ENCODE measurements around the gene SPSB1. TPM values are rescaled to one million over a fixed set of nuclear protein-coding genes. Genes with fewer than 3 reads are reported as not detected.

The SPSB1 gene
- total RNA-seq, 1 donor from 2014 or later, result 8.9 TPM

GRCh38 chr1:9352377-9353134 is 59.9 kb downstream of the SPSB1 start:
- DNase-seq (ENCODE audit: low spot score), result no peak
- Mint-ChIP-seq H3K9me3 (no peaks in the 10 kb centered on the region), H3K36me3 (ENCODE audit: low read depth) (peaks cover 17% of the 10 kb centered on the region), H3K4me1 (ENCODE audit: low read depth) (peaks cover 7% of the 10 kb centered on the region), H3K4me3 (no peak overlapping the region), H3K27ac (no peak overlapping the region), H3K27me3 (ENCODE audit: insufficient read depth) (no peaks in the 10 kb centered on the region)
- intact Hi-C loops (cut with micrococcal nuclease), result no loop called here

GRCh38 chr1:9355503-9355902 is 62.8 kb downstream of the SPSB1 start:
- H3K27me3 Mint-ChIP-seq (ENCODE audit: insufficient read depth), result no peaks in the 10 kb centered on the region
- no peak overlapping the region for H3K27ac Mint-ChIP-seq
- peaks cover 7% of the 10 kb centered on the region for H3K4me1 Mint-ChIP-seq (ENCODE audit: low read depth)
- no peaks in the 10 kb centered on the region for H3K9me3 Mint-ChIP-seq
- intact Hi-C loops (cut with micrococcal nuclease), result no loop called here
- H3K4me3 Mint-ChIP-seq, result no peak overlapping the region
- no peak for DNase-seq (ENCODE audit: low spot score)
- H3K36me3 Mint-ChIP-seq (ENCODE audit: low read depth), result peaks cover 17% of the 10 kb centered on the region

- Mint-ChIP-seq H3K27me3 (ENCODE audit: insufficient read depth) (no peaks in the 10 kb centered on the region), H3K27ac (no peak overlapping the region), H3K4me3 (no peak overlapping the region), H3K36me3 (ENCODE audit: low read depth) (peaks cover 17% of the 10 kb centered on the region), H3K9me3 (no peaks in the 10 kb centered on the region), H3K4me1 (ENCODE audit: low read depth) (peaks cover 6% of the 10 kb centered on the region)
- DNase-seq (ENCODE audit: low spot score), result no peak
- intact Hi-C loops (cut with micrococcal nuclease), result no loop called here
Measured at GRCh38 chr1:9356021-9356420, 63.3 kb downstream of the SPSB1 start.

DNA sequence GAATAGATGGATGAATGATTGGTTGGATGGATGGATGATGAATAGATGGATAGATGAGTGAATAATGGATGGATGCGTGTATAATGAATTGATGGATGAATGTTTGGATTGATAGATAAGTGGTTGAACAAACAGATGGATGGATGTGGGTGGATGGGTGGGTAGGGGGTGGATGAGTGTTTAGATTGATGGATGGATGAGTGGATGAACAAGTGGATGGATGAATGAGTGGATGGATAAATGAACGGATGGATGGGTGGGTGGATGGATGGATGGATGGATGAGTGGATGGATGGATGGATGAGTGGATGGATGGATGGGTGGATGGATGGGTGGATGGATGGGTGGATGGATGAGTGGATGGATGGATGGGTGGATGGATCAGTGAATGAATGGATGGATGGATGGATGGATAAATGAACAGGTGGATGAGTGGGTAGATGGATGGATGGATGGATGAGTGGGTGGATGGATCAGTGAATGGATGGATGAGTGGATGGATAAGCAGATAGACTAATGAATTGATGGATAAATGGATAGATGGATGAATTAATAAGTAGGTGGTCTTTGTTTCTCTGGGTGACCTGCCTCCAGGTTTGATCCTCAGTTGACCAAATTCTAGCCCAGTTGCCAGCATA is 64.3 kb downstream of the SPSB1 start:
- Mint-ChIP-seq H3K9me3 (no peaks in the 10 kb centered on the region), H3K27ac (no peak overlapping the region), H3K36me3 (ENCODE audit: low read depth) (peaks cover 17% of the 10 kb centered on the region), H3K4me3 (no peak overlapping the region), H3K4me1 (ENCODE audit: low read depth) (no peaks in the 10 kb centered on the region), H3K27me3 (ENCODE audit: insufficient read depth) (no peaks in the 10 kb centered on the region)
- intact Hi-C loops (cut with micrococcal nuclease), result no loop called here
- no peak for DNase-seq (ENCODE audit: low spot score)

GRCh38 chr1:9357958-9358357 is 65.3 kb downstream of the SPSB1 start:
- Mint-ChIP-seq H3K27me3 (ENCODE audit: insufficient read depth) (no peaks in the 10 kb centered on the region), H3K27ac (no peak overlapping the region), H3K4me1 (ENCODE audit: low read depth) (no peaks in the 10 kb centered on the region), H3K4me3 (no peak overlapping the region), H3K9me3 (no peaks in the 10 kb centered on the region), H3K36me3 (ENCODE audit: low read depth) (peaks cover 17% of the 10 kb centered on the region)
- intact Hi-C loops (cut with micrococcal nuclease), result no loop called here
- DNase-seq (ENCODE audit: low spot score), result no peak

- no peaks in the 10 kb centered on the region for H3K4me1 Mint-ChIP-seq (ENCODE audit: low read depth)
- intact Hi-C loops (cut with micrococcal nuclease), result no loop called here
- no peaks in the 10 kb centered on the region for H3K9me3 Mint-ChIP-seq
- DNase-seq (ENCODE audit: low spot score), result no peak
- H3K4me3 Mint-ChIP-seq, result no peak overlapping the region
- peaks cover 17% of the 10 kb centered on the region for H3K36me3 Mint-ChIP-seq (ENCODE audit: low read depth)
- H3K27ac Mint-ChIP-seq, result no peak overlapping the region
- H3K27me3 Mint-ChIP-seq (ENCODE audit: insufficient read depth), result no peaks in the 10 kb centered on the region
Measured at GRCh38 chr1:9360371-9361064, 67.8 kb downstream of the SPSB1 start.

DNA sequence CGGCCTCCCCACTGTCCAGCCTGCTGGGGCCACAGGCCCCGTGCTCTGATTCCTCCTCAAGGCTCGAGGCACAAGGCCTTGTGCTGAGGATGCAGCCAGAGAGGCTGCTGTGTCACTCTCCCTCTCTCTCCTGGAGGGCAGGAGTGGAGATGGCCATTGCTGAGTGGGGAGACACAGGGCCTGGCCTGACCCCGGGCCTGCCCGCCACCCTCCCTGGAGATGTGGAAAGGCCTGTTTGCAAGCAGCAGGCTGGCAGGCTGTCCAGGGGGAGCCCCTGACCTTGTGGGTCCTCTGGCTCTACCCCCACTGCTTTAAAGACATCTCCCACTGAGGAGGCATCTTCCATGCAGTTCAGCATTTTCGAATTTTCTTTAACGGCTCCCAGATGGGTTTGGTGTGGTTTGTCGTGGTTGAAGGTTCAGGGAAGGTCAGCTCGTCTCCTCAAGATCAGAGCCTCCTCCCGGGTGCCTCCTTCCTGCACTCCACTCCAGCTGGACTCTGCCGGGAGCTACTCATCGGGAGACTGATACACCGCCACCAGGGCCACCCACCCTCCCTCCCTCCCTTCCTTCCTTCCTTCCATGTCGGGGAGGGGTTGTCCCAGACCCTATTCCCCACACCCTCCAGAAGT is 69.1 kb downstream of the SPSB1 start:
- Mint-ChIP-seq H3K9me3 (no peaks in the 10 kb centered on the region), H3K36me3 (ENCODE audit: low read depth) (peaks cover 10% of the 10 kb centered on the region), H3K4me1 (ENCODE audit: low read depth) (no peaks in the 10 kb centered on the region), H3K4me3 (no peak overlapping the region), H3K27ac (no peak overlapping the region), H3K27me3 (ENCODE audit: insufficient read depth) (no peaks in the 10 kb centered on the region)
- no peak for DNase-seq (ENCODE audit: low spot score)
- intact Hi-C loops (cut with micrococcal nuclease), result no loop called here

GRCh38 chr1:9362488-9362887 is 69.8 kb downstream of the SPSB1 start:
- Mint-ChIP-seq H3K27ac (no peak overlapping the region), H3K36me3 (ENCODE audit: low read depth) (peaks cover 3% of the 10 kb centered on the region), H3K27me3 (ENCODE audit: insufficient read depth) (no peaks in the 10 kb centered on the region), H3K4me3 (no peak overlapping the region), H3K9me3 (no peaks in the 10 kb centered on the region), H3K4me1 (ENCODE audit: low read depth) (no peaks in the 10 kb centered on the region)
- no peak for DNase-seq (ENCODE audit: low spot score)
- intact Hi-C loops (cut with micrococcal nuclease), result no loop called here

DNA sequence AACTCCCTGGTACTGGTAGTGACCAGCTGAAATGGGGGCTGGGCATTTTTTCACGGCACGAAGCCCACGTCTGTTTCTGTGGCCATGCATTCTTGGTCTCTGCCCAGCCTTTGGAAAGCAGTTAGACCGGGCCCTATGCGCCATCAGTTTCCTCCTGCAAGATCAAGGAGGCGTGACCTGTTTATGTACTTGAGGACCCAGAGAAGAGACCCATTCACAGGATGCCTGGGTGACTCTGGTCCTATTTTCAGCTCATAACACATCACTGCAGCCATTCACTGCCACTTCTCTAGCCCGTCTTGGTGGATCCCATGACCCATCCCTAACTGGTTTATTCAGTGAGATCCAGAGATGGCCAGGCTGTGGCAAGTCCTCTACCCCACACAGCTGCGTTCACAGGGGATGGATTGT is 70.4 kb downstream of the SPSB1 start:
- Mint-ChIP-seq H3K36me3 (ENCODE audit: low read depth) (peaks cover 3% of the 10 kb centered on the region), H3K27ac (no peak overlapping the region), H3K27me3 (ENCODE audit: insufficient read depth) (no peaks in the 10 kb centered on the region), H3K9me3 (no peaks in the 10 kb centered on the region), H3K4me1 (ENCODE audit: low read depth) (no peaks in the 10 kb centered on the region), H3K4me3 (no peak overlapping the region)
- intact Hi-C loops (cut with micrococcal nuclease), result no loop called here
- DNase-seq (ENCODE audit: low spot score), result no peak

GRCh38 chr1:9366298-9366697 is 73.6 kb downstream of the SPSB1 start:
- no peak overlapping the region for H3K4me3 Mint-ChIP-seq
- no peaks in the 10 kb centered on the region for H3K27me3 Mint-ChIP-seq (ENCODE audit: insufficient read depth)
- no peaks in the 10 kb centered on the region for H3K9me3 Mint-ChIP-seq
- no peak for DNase-seq (ENCODE audit: low spot score)
- no peaks in the 10 kb centered on the region for H3K4me1 Mint-ChIP-seq (ENCODE audit: low read depth)
- no peaks in the 10 kb centered on the region for H3K36me3 Mint-ChIP-seq (ENCODE audit: low read depth)
- H3K27ac Mint-ChIP-seq, result no peak overlapping the region
- intact Hi-C loops (cut with micrococcal nuclease), result no loop called here

GRCh38 chr1:9366943-9367780 is 74.5 kb downstream of the SPSB1 start:
- intact Hi-C loops (cut with micrococcal nuclease), result no loop called here
- H3K4me3 Mint-ChIP-seq, result no peak overlapping the region
- no peaks in the 10 kb centered on the region for H3K36me3 Mint-ChIP-seq (ENCODE audit: low read depth)
- no peak for DNase-seq (ENCODE audit: low spot score)
- no peaks in the 10 kb centered on the region for H3K4me1 Mint-ChIP-seq (ENCODE audit: low read depth)
- no peak overlapping the region for H3K27ac Mint-ChIP-seq
- H3K9me3 Mint-ChIP-seq, result no peaks in the 10 kb centered on the region
- H3K27me3 Mint-ChIP-seq (ENCODE audit: insufficient read depth), result no peaks in the 10 kb centered on the region

DNA sequence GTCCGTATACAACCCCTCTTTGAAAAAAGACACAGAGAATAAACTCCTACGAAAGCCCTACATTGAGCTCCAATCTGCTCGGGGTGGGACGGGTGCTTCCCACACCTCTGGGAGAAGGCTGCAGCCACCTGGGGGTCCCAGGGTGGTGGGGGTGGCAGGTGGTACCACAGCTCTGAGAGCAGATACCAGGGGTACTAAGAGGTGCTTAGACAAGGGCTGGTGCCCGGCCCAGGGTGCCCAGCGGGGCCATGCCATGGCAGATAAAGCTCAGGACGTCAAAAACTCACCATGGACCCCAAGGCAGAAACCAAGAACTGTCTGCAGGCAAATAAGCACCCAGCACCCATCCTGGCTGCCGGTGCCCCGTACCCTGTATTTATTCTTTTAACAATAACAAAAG is 75.1 kb downstream of the SPSB1 start:
- H3K36me3 Mint-ChIP-seq (ENCODE audit: low read depth), result no peaks in the 10 kb centered on the region
- no peaks in the 10 kb centered on the region for H3K27me3 Mint-ChIP-seq (ENCODE audit: insufficient read depth)
- intact Hi-C loops (cut with micrococcal nuclease), result no loop called here
- H3K9me3 Mint-ChIP-seq, result no peaks in the 10 kb centered on the region
- DNase-seq (ENCODE audit: low spot score), result no peak
- no peaks in the 10 kb centered on the region for H3K4me1 Mint-ChIP-seq (ENCODE audit: low read depth)
- no peak overlapping the region for H3K4me3 Mint-ChIP-seq
- H3K27ac Mint-ChIP-seq, result no peak overlapping the region

Measured in activated T-helper 1 cell treated with anti-CD3 and anti-CD28 coated beads, Interleukin-12 subunit alpha, Interleukin-12 subunit beta, Interleukin-2, Interleukin-4 antibody, amounts not matched to agents 30 ng/mL and 10 ng/mL and 1 ng/mL, durations not matched to agents 14 hours and 24 hours and 36 hours (primary cell).